ENCODE data around the gene OR6B1.
"Not testable (repeated sequence)": the region's sequence is repeated elsewhere in the genome, so short reads cannot be mapped to it uniquely, and the experiment has no call there.

The OR6B1 gene

GRCh38 chr7:144006692-144007042 lies 6.5 kb downstream of the OR6B1 start:
- no peak for FAIRE-seq

DNA sequence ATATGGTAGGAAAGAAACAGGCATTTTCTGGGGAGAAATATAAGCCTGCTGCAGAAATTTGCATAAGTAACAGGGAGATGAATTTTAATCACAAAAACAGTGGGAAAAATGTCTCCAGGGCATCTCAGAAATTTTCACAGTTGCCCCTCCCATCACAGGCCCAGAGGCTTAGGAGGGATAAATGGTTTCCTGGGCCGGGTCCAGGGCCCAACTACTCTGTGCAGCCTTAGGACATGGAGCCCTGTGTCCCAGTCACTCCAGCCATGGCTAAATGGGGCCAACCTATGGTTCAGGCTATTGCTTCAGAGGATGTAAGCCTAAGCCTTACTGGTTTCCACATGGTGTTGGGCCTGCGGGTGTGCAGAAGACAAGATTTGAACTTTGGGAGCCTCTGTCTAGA lies 9.2 kb downstream of the OR6B1 start:
- FAIRE-seq: no peak

DNA sequence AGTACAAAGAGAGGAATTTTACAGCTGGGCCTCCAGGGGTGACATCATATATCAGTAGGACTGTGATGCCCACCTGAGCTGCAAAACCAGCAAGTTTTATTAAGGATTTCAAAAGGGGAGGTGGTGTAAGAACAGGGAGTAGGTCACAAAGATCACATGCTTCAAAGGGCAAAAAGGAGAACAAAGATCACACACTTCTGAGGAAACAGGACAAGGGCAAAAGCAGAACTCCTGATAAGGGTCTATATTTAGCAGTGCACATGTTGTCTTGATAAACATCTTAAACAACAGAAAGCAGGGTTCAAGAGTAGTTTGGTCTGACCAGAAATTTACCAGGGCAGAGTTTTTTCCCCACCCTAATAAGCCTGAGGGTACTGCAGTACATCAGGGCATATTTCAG lies 9.9 kb downstream of the OR6B1 start:
- not testable (repeated sequence) for FAIRE-seq

DNA sequence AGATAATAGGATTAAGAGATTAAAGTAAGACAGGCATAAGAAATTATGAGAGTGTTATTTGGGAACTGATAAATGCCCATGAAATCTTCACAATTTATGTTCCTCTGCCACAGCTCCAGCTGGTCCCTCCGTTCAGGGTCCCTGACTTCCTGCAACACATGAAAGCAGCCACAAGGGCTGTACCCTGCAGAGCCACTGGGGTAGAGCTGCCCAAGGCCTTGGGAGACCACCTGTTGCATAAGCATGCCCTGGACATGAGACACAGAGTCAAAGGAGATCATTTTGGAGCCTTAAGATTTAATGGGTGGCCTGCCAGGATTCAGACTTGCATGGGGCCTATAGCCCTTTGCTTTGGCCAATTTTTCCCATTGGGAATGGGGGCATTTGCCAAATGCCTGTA lies 10.7 kb downstream of the OR6B1 start:
- FAIRE-seq: not testable (repeated sequence)

GRCh38 chr7:144011458-144012230 lies 11.5 kb downstream of the OR6B1 start:
- no peak for FAIRE-seq

DNA sequence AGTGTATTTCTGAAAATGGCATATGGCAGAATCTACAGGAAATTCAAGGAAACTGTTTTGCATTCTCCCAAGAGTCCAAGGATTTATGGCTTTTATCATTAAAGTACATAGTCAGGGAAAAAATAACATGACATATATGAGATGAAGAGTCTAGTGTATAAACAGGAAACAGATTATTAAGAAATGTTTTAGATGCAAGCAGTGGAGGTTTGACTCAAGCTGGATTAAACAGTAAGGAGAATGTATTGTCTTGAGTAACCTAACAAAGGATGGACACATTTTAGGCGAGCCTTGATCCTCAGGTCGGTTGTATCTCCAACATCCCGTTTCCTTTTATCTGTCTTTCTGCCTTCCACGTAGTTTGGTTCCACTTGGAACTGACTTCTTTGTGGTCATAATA lies 17.9 kb downstream of the OR6B1 start:
- FAIRE-seq: no peak

DNA sequence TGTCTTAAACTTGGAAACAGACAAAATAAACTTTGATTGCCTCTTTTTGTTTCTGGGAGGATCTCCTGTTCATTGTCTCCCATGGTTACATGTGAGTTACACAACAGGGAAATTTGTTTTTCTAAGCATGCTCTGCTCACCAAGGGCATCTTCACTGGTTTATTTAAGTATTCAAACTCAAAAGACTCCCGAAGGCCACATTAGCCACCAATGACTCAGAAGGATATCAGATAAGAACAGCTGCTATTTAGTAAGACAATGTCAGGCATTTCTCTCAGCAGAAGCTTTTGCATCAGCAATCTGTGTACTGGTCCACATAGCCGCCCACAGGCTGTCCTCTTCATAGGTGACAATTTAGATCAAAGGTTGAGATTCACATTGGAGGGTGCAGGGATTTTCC lies 19.3 kb downstream of the OR6B1 start:
- FAIRE-seq: no peak

DNA sequence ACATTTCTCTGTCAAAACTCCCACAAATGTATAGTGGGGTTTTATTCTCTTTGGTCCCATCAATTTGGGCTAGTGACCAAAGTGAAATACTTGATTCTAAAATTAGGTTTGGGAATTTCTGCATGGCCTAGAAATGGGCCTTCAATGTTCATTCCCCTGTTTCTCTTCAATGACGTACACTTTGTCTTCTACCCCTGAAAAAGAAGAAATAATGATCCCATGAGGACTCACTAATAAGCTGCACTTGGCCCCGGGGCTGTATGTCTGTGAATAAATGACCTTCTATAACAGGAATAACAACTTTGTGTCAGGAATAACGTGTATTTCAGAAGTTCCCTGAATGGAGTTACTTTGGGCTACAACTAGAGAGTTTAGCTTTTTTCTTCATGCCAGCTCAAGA lies 20.2 kb downstream of the OR6B1 start:
- no peak for FAIRE-seq

- FAIRE-seq: no peak
Observed at GRCh38 chr7:144022169-144022568, 22.0 kb downstream of the OR6B1 start.

GRCh38 chr7:144023171-144023827 lies 23.2 kb downstream of the OR6B1 start:
- FAIRE-seq: no peak

DNA sequence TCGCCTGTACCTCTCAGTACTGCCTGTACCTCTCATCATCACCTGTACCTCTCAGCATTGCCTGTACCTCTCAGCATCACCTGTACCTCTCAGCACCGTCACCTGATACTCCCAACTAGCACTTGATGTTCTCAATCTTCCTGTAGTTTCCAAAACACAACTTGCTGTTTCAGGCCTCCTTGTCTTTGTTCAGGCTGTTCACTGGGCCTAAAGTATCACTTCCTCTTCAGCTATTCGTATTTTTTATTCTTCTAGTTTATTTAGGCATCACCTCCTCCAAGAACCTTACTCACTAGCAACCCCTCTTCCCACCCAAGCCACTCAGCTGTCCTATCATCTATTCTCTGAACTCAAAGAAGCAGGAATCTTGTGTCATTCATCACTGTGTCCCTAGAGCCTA lies 24.1 kb downstream of the OR6B1 start:
- no peak for FAIRE-seq

DNA sequence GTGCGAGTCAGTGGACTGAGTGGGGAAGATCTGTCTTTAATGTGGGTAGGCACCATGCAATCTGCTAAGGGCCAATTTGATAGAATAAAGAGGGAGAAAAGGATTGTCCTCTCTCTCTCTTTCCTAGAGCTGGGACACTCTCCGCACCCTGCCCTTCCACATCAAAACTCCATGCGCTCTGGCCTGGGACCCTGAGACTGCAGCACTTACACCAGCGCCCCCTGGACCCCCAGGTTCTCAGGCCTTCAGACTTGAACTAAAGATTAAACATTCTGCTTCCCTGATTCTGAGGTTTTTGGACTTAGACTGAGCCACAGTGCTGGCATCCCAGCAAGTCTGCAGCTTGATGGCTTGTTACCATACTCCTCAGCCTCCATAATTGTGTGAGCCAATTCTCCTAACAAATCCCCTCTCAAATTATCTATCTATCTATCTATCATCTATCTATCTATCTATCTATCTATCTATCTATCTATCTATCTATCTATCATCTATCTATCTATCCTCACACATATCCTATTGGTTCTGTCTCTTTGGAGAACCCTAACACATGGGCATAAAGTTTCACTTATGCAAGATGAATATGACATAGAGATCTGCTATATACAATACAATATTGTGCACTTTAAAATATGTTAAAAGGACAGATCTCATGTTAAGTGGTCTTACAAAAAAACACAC lies 26.2 kb downstream of the OR6B1 start:
- FAIRE-seq: no peak

- peak; percentile 99 for FAIRE-seq
Observed at GRCh38 chr7:144027070-144027469, 26.9 kb downstream of the OR6B1 start.

DNA sequence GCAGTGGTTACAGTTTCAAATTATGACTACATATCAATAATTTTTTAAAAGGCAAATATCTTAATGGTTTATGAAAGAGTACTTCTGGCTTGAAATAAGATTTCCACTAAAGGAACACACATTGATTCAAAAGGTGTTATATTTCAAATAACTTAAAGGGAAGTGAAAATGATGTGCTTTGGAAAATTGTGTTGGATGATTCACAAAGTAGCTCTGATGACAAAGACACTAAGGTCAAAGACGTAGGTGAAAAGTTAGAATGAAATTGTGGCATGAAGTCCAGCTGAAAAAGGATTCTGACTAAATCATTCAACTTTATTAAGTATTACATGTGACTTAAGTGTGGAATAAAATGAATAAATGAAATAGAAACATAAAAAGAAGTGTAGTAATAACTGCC lies 27.9 kb downstream of the OR6B1 start:
- no peak for FAIRE-seq

- no peak for FAIRE-seq
Observed at GRCh38 chr7:144028547-144028946, 28.4 kb downstream of the OR6B1 start.

GRCh38 chr7:144032516-144032915 lies 32.4 kb downstream of the OR6B1 start:
- no peak for FAIRE-seq

- FAIRE-seq: no peak
Observed at GRCh38 chr7:144032985-144033709, 33.0 kb downstream of the OR6B1 start.

DNA sequence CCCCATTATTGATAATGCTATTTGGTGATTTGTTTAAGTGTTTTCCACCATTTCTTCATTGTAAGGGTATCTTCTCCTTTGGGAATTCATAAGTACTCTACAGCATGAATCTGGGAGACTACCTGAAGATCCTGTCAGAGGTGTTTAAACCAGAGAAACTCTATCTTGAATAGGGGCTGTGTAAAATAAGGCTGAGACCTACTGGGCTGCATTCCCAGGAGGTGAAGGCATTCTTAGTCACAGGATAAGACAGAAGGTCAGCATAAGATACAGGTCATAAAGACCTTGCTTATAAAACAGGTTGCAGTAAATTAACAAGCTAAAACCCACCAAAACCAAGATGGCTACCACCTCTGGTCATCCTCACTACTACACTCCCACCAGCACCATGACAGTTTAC lies 35.3 kb downstream of the OR6B1 start:
- FAIRE-seq: no peak

DNA sequence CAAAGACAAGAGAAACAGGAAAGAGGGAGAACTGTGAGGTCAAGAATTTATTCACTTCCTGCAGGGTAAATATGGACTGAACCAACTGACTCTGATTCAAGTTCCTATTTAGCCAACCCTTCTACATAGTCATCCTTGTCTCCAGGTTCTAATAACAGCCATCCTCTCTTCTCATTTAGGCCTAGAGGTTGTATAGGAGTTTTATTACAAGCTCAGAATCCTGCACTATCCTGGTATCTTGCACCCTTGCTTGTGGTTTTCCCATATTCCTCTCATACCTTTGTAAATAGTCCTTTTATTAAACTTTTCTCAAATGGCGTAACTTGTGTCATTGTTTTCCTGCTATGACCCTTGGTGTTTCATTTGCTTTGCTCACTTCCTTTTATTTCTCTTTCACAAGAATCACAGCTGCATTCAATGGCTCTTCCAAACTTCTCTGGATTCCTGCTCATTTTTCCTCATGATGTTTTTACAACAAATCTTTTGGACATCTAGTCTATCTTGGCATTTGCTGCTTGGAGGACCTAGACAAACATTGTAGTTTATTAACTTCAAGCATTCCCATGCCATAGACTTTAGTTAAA lies 36.3 kb downstream of the OR6B1 start:
- no peak for FAIRE-seq

DNA sequence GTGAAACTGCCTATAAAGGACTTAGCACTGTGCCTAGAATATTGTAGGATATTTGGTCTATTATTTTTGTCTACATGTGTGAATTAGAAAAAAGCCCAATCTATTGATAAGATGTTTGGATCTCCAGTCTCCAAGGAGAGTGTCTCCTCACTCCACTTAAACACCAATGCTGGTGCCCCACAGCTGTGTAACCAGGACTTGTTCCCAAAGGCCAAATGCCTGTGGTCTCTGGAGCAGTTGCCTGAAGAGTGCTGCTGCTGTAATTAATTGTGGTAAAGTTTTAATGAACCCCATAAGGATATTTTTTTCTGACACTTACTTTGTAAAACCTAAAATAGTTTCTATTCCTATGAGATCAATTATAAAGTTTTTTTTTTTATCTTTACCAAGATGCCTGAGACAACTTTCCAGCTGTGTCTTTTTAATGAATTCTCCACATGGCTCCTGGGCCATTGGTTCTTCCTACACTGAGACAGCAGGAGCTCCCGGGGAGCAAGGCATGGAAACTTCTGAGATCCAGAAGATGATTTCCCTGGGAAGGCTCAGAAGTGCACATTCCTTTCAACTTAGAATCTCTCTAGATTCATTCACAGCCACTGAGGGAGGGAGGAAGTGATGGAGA lies 37.4 kb downstream of the OR6B1 start:
- FAIRE-seq: no peak

DNA sequence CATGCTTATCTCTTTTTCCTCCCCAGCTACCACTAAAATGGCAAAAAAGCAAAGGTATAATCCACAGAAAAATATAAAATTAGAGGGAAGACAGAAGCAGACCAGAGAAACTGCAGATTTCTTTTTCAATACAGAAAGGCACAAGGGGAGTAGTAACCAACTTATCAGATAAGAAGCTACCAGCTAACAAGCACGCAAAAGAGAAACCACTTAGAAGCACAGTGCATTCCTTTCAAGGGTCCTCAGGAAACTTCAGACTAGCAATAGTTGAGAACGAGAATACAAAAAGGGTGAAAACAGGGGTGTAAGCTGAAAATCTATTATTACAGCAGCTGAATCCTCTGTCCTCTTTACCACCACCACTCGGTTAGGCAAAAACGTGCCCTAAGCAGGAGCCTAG lies 38.8 kb downstream of the OR6B1 start:
- FAIRE-seq: no peak

DNA sequence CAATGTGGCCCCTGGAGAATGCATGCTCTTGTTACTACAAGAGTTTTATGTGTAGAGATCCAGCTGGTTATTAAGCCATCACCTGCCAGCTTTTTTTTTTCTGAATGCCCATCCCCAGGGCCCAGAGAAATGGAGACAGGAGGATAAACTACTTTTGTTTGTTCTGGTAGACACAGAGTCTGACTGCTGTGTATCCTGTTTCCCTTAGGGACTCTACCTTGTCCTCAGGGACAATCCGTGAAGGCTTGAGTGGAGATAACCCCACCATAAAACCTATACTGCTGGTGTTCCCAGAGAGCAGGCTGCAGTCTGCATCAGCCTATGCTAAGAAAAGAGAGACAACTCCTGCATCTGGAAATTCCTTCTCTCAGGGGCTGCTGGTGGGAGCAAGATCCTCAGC lies 48.5 kb downstream of the OR6B1 start, which contains the start of gene OR2A5:
Gene OR2A5, plus strand, starts transcription at position 301 of the 400 bp plus-strand sequence. CDS start 1,454 bp downstream, outside the sequence.
- no peak for FAIRE-seq

DNA sequence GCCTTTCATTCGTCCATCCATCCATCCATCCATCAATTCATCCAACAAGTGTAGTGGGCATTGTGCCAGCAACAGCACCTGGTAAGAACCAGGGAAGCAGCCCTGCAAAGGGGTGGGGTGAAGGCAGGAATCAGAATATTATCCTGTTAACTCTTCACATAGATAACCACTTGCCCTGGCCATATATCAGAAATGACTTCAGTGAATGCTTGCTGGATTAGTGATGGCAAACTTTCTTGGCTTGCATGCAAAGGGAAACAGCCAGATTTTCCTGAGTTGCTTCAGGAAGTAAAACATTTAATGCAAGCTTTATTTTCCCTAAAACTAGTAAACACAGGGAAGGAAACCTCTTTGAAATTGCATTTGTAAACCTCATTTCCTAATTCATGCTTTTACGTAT lies 49.4 kb downstream of the OR6B1 start:
- no peak for FAIRE-seq

Data from islet of Langerhans (tissue), 1 donor.